WTC11 (cell line): ENCODE measurements around the gene USH1C.

ENCODE experiments used
- GABPB1 ChIP-seq: sonication (generic); formaldehyde crosslinking; IDR thresholded peaks from 2 replicates; pipeline ENCODE4 v1.8.1; 2023; ENCODE audit warnings: mild to moderate bottlenecking, missing genetic modification reagents
- NFYB ChIP-seq: sonication (generic); formaldehyde crosslinking; conservative IDR thresholded peaks from 2 replicates; pipeline ENCODE4 v1.8.0; 2022; ENCODE audit warnings: low read depth, missing genetic modification reagents
- SP1 ChIP-seq: sonication (generic); formaldehyde crosslinking; conservative IDR thresholded peaks from 2 replicates; pipeline ENCODE4 v1.8.1; 2022; ENCODE audit warnings: missing genetic modification reagents
- ZNF232 ChIP-seq: sonication (generic); formaldehyde crosslinking; IDR thresholded peaks from 2 replicates; pipeline ENCODE4 v1.8.0; 2022; ENCODE audit warnings: mild to moderate bottlenecking, missing genetic modification reagents
- TF ChIP-seq, protein P1 (sequence below): fragments of 200-600 bp; IDR thresholded peaks from 2 replicates; pipeline ENCODE4 v1.8.0; 2022; ENCODE audit warnings: antibody characterized with exemption

DNA sequence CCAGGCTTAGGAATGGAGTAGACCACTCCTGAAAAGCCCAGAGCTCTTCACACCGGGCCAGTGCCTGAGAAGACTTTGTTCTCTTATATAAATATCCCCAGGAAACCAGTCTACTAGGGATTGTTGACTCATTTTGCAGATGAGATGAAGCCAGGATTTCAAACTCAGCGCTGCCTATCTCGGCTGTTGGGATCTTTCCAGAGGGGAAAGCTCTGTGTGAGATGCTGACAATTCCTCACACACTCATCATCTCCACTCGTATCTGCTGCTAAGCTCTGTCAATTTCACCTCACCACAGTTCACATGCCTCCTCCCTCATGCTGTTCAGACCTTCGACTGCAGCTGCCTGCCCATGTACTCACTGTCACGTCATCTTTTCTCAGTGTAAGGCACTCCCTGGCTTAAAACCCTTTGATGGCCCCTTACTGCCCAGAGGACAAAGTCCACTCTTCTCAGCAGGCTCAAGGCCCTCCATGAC lies 12.5 kb downstream of the USH1C start:
- TF ChIP-seq GABPB1 (no peak), ZNF232 (CRISPR knock-in tag) (no peak), SP1 (CRISPR knock-in tag) (no peak), NFYB (no peak)
- TF ChIP-seq, protein P1, sequence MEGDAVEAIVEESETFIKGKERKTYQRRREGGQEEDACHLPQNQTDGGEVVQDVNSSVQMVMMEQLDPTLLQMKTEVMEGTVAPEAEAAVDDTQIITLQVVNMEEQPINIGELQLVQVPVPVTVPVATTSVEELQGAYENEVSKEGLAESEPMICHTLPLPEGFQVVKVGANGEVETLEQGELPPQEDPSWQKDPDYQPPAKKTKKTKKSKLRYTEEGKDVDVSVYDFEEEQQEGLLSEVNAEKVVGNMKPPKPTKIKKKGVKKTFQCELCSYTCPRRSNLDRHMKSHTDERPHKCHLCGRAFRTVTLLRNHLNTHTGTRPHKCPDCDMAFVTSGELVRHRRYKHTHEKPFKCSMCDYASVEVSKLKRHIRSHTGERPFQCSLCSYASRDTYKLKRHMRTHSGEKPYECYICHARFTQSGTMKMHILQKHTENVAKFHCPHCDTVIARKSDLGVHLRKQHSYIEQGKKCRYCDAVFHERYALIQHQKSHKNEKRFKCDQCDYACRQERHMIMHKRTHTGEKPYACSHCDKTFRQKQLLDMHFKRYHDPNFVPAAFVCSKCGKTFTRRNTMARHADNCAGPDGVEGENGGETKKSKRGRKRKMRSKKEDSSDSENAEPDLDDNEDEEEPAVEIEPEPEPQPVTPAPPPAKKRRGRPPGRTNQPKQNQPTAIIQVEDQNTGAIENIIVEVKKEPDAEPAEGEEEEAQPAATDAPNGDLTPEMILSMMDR, result no peak
